ENCODE data around the gene CKAP4. TPM values are rescaled to one million over a fixed set of nuclear protein-coding genes. Genes with fewer than 3 reads are reported as not detected.
A peak's percentile ranks its signal among the peaks of the same experiment; 100 is the strongest.

The CKAP4 gene, protein sequence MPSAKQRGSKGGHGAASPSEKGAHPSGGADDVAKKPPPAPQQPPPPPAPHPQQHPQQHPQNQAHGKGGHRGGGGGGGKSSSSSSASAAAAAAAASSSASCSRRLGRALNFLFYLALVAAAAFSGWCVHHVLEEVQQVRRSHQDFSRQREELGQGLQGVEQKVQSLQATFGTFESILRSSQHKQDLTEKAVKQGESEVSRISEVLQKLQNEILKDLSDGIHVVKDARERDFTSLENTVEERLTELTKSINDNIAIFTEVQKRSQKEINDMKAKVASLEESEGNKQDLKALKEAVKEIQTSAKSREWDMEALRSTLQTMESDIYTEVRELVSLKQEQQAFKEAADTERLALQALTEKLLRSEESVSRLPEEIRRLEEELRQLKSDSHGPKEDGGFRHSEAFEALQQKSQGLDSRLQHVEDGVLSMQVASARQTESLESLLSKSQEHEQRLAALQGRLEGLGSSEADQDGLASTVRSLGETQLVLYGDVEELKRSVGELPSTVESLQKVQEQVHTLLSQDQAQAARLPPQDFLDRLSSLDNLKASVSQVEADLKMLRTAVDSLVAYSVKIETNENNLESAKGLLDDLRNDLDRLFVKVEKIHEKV
- 6.3 and 7.3 TPM in 2 replicates for total RNA-seq (2013; cell fraction: nucleolus; rRNA removed)
- total RNA-seq (2014; rRNA removed) (10.0 TPM in 2 replicates), total RNA-seq (2014; rRNA removed; fragmentation: Illumina TruSeq; extraction: Trizol) (9.9 and 11.0 TPM in 2 replicates), total RNA-seq (2021) (23.6 TPM in 2 replicates), polyA plus RNA-seq (2011; rRNA removed) (0.39 and 0.61 TPM in 2 replicates), polyA plus RNA-seq (2014; fragmentation: Illumina TruSeq; extraction: Trizol) (20.7 and 21.5 TPM in 2 replicates), polyA plus RNA-seq (2014; fragmentation: Nextera tagmentation; extraction: Ambion mirVana) (10 to 100 TPM in 1 of 2 experiments, 1 to 10 TPM in 1; 5.9 to 11.1 TPM), polyA plus RNA-seq (2014; rRNA removed) (18.0 and 19.9 TPM in 2 replicates), polyA plus RNA-seq (2016; fragmentation: Nextera tagmentation; extraction: Ambion mirVana) (10 to 100 TPM in 1 of 2 experiments, 1 to 10 TPM in 1; 5.6 to 13.4 TPM), polyA minus RNA-seq (2011; rRNA and poly(A)+ RNA removed) (0.29 and 0.62 TPM in 2 replicates), Bru-seq, nascent RNA (percentile 54 among the genes with signal in this experiment), BruChase-seq, experiment 1, labeled RNA remaining after a 6-hour chase (percentile 55 among the genes with signal in this experiment), BruChase-seq, experiment 2, labeled RNA remaining after a 2-hour chase (percentile 55 among the genes with signal in this experiment)
- polyA plus RNA-seq (2011; ENCODE audit: low read depth), result 8.6 TPM
- polyA plus RNA-seq (2011; cell fraction: cytosol; rRNA removed), result 0.35 and 0.36 TPM in 2 replicates
- 0.36 and 0.39 TPM in 2 replicates for polyA plus RNA-seq (2011; cell fraction: nucleus; rRNA removed)
- polyA plus RNA-seq (2012), result 12.7 and 14.4 TPM in 2 replicates
- 0.42 and 1.1 TPM in 2 replicates for polyA minus RNA-seq (2011; cell fraction: cytosol; rRNA and poly(A)+ RNA removed)
- polyA minus RNA-seq (2011; cell fraction: nucleus; rRNA and poly(A)+ RNA removed), result 0.12 and 0.29 TPM in 2 replicates
- long read RNA-seq, experiment 1, transcript CKAP4-201 (2 exons, 3,093 nt), result major isoform, 7 of 9 reads
- long read RNA-seq, experiment 1, partial matches to known transcripts, result 0 of 9 reads
- long read RNA-seq, experiment 1, other reads (novel, unspliced or antisense), result 2 of 9 reads
- long read RNA-seq, experiment 2, partial matches to known transcripts, result 0 of 6 reads
- long read RNA-seq, experiment 2, other reads (novel, unspliced or antisense), result 6 of 6 reads

- DNase-seq (ENCODE audit: low read depth, low spot score) (no peak), FAIRE-seq (no peak), ATAC-seq (peak; percentile 60)
- Histone ChIP-seq H3K4me1 (ENCODE audit: control insufficient read depth, insufficient read depth, low read length) (peaks cover 21% of the 10 kb centered on the region), H3K9me3 (replicated peaks; ENCODE audit: control insufficient read depth, insufficient read depth, low read length) (no peaks in the 10 kb centered on the region), H3K27ac (ENCODE audit: control insufficient read depth, insufficient read depth) (peak within 1 kb of the TSS; percentile 87), H3K4me2 (ENCODE audit: control insufficient read depth, insufficient read depth) (peak within 1 kb of the TSS; percentile 89), H2AFZ (ENCODE audit: control insufficient read depth, low read depth, low read length) (peak within 1 kb of the TSS; percentile 75), H3K79me2 (ENCODE audit: control insufficient read depth, insufficient read depth, low read length) (peaks cover 14% of the 10 kb centered on the region), H3K4me3 (peak within 1 kb of the TSS; percentile 95), H3K27me3 (replicated peaks in 1 of 2; ENCODE audit: control insufficient read depth in 2 of 2, insufficient read depth in 2 of 2, low read length in 1 of 2) (peaks cover 0 to 4% of the 10 kb centered on the region in 2 experiments; a peak in 1 of 4 replicates), H3K36me3 (ENCODE audit: control insufficient read depth in 2 of 2, insufficient read depth in 2 of 2, low read length in 1 of 2) (no peaks in the 10 kb centered on the region), H3K9ac (ENCODE audit: control insufficient read depth, insufficient read depth, low read length) (peak within 1 kb of the TSS; percentile 74), H4K20me1 (ENCODE audit: control insufficient read depth, insufficient read depth) (no peaks in the 10 kb centered on the region)
- WGBS (ENCODE audit: insufficient coverage, insufficient replicate concordance, low lambda C conversion rate, missing lambda C conversion rate), result under 1% methylated on average over 24 of the region's 102 CpGs
- ChIA-PET RAD21 (ENCODE audit: unreplicated experiment) (no interaction called here), POLR2A (no interaction called here), SMC1A (ENCODE audit: uncharacterized antibody, unreplicated experiment) (interaction anchor here (1.1 kb wide), 1 partner anchor 24 kb away, joined by 4 read pairs; no protein-coding TSS in a partner anchor), CTCF (no interaction called here)
- no TSS peak for BruUV-seq (replicated peaks)
- intact Hi-C loops (cut with micrococcal nuclease; ENCODE audit: unreplicated experiment), result loop anchor here (5.0 kb wide), 1 partner anchor 35 kb away; no protein-coding TSS in a partner anchor
- in situ Hi-C loops (cut with MboI), result no loop called here
- TF ChIP-seq NFYB (IDR thresholded peaks at IDR 0.05; ENCODE audit: insufficient read depth, low read depth, low read length) (no peak), LARP7 (IDR thresholded peaks at IDR 0.05) (peak; percentile 32; the same call in 1 of the 2 replicates), PKNOX1 (IDR thresholded peaks at IDR 0.05) (no peak), JUNB (IDR thresholded peaks at IDR 0.05) (no peak), NR2C2 (IDR thresholded peaks at IDR 0.05; ENCODE audit: borderline replicate concordance, control insufficient read depth, insufficient read length, low read depth) (no peak), MEF2A (IDR thresholded peaks at IDR 0.05; ENCODE audit: insufficient read depth, low read depth, low read length) (no peak), YY1 (IDR thresholded peaks at IDR 0.05; ENCODE audit: low read depth, low read length) (no peak), PBX3 (IDR thresholded peaks at IDR 0.05; ENCODE audit: insufficient replicate concordance, low read depth, low read length) (no peak), ZSCAN29 (IDR thresholded peaks at IDR 0.05) (no peak), PAX5 (IDR thresholded peaks at IDR 0.05; ENCODE audit: borderline replicate concordance, low read depth, low read length) (no peak), NR2F1 (conservative IDR thresholded peaks at IDR 0.05) (no peak), SIN3A (IDR thresholded peaks at IDR 0.05; ENCODE audit: low read depth, low read length) (no peak), KLF5 (IDR thresholded peaks at IDR 0.05; ENCODE audit: partially characterized antibody) (no peak)
- TF ChIP-seq, protein P1, sequence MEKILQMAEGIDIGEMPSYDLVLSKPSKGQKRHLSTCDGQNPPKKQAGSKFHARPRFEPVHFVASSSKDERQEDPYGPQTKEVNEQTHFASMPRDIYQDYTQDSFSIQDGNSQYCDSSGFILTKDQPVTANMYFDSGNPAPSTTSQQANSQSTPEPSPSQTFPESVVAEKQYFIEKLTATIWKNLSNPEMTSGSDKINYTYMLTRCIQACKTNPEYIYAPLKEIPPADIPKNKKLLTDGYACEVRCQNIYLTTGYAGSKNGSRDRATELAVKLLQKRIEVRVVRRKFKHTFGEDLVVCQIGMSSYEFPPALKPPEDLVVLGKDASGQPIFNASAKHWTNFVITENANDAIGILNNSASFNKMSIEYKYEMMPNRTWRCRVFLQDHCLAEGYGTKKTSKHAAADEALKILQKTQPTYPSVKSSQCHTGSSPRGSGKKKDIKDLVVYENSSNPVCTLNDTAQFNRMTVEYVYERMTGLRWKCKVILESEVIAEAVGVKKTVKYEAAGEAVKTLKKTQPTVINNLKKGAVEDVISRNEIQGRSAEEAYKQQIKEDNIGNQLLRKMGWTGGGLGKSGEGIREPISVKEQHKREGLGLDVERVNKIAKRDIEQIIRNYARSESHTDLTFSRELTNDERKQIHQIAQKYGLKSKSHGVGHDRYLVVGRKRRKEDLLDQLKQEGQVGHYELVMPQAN (conservative IDR thresholded peaks at IDR 0.05), result no peak
Observed at GRCh38 chr12:106247674-106248311, at the start of gene CKAP4. Gene CKAP4 (minus strand): TSS chr12:106248020. CDS start chr12:106247851, 169 bp downstream.
